K562 (cell line): ENCODE results near the gene TNFRSF11A. TPM values are rescaled to one million over a fixed set of nuclear protein-coding genes. Genes with fewer than 3 reads are reported as not detected.

Experiments
- ATAC-seq: fragments of 200-7000 bp; cut with Tn5 transposase; 3 replicates; pipeline ENCODE4 v1.9.1; 2020; ENCODE audit warnings: moderate library complexity
- BruUV-seq: library from RNA; stranded (reverse); fragments of 400-500 nt; replicated peaks from 2 replicates; lab custom pipeline; 2021; lab: Mats Ljungman, UMichigan
- CTCF ChIA-PET: fragments of 300-600 bp; formaldehyde crosslinking; extraction: SDS; loops from one replicate; lab custom pipeline; 2021; ENCODE audit warnings: low intra/inter-chr PET ratio; lab: Yijun Ruan, JAX
- POLR2A ChIA-PET: fragments of 300-600, 350-650 bp; sonication (Branson Sonifier 250); formaldehyde crosslinking; extraction: SDS; loops from one replicate; lab custom pipeline; 2021; ENCODE audit warnings: antibody characterized with exemption, inconsistent platforms; lab: Yijun Ruan, JAX
- DNase-seq, 4 experiments: peaks; one replicate each; pipeline versions ENCODE4 v3.0.0 to v3.0.0-alpha.2; 2011 to 2018; ENCODE audit warnings: low spot score in 3 of 4, mixed read lengths in 3 of 4; ENCODE audit errors: extremely low read depth in 1 of 4
- FAIRE-seq: peaks from 2 replicates; lab custom pipeline; 2011; peaks lifted over from hg19 to GRCh38; lab: Jason Lieb, UNC
- H2AFZ ChIP-seq: 2 replicates; pipeline ENCODE4 v1.6.0; 2011; ENCODE audit warnings: low read depth, low read length, control low read depth, inconsistent platforms
- H3K27ac ChIP-seq: fragments of 200-600 bp; 3 replicates; pipeline ENCODE4 v1.8.0; 2011; ENCODE audit warnings: low read depth, mild to moderate bottlenecking, control low read depth, inconsistent platforms, low read length, moderate library complexity, mixed read lengths; ENCODE audit errors: extremely low read depth
- H3K27me3 ChIP-seq, 2 experiments: fragments of 300-600 bp in 1 of 2; 2 replicates in 1 of 2; 3 replicates in 1 of 2; pipeline versions ENCODE4 v1.6.0 to v1.8.0; 2011; ENCODE audit warnings: inconsistent platforms in 2 of 2, low read length in 2 of 2, mild to moderate bottlenecking in 1 of 2, mixed read lengths in 1 of 2, moderate library complexity in 1 of 2; ENCODE audit not compliant: control insufficient read depth in 2 of 2, insufficient read depth in 2 of 2
- H3K36me3 ChIP-seq: fragments of 300-600 bp; 3 replicates; pipeline ENCODE4 v1.8.0; 2011; ENCODE audit warnings: mild to moderate bottlenecking, low read length, inconsistent platforms; ENCODE audit not compliant: control insufficient read depth, insufficient read depth
- H3K4me1 ChIP-seq, 2 experiments: fragments of 200-600 bp in 1 of 2; replicated peaks in 1 of 2; 2 replicates in 1 of 2; 3 replicates in 1 of 2; pipeline versions ENCODE4 v1.5.1 to v1.8.0; 2011; ENCODE audit warnings: inconsistent platforms in 2 of 2, low read length in 2 of 2, mild to moderate bottlenecking in 1 of 2, mixed read lengths in 1 of 2, moderate library complexity in 1 of 2; ENCODE audit not compliant: control insufficient read depth in 2 of 2, insufficient read depth in 2 of 2
- H3K4me2 ChIP-seq: 2 replicates; pipeline ENCODE4 v1.6.1; 2011; ENCODE audit warnings: low read length, control low read depth, inconsistent platforms, mixed read lengths; ENCODE audit not compliant: insufficient read depth
- H3K4me3 ChIP-seq: fragments of 200-600 bp; sonication (generic), shearing (Covaris generic); 2 replicates; pipeline ENCODE4 v1.5.1; 2016; ENCODE audit warnings: control low read depth, inconsistent platforms
- H3K79me2 ChIP-seq: fragments of 200-600 bp; 3 replicates; pipeline ENCODE4 v1.8.0; 2011; ENCODE audit warnings: low read length, inconsistent platforms; ENCODE audit not compliant: control insufficient read depth, insufficient read depth
- H3K9ac ChIP-seq, 2 experiments: 2 replicates each; pipeline versions ENCODE4 v1.6.0 to v1.6.1; 2011; ENCODE audit warnings: low read depth in 2 of 2, low read length in 2 of 2, control low read depth in 1 of 2, inconsistent platforms in 1 of 2, mild to moderate bottlenecking in 1 of 2, mixed read lengths in 1 of 2; ENCODE audit not compliant: insufficient read depth in 1 of 2
- H3K9me1 ChIP-seq: one replicate; pipeline ENCODE4 v1.6.0; 2011; ENCODE audit warnings: inconsistent platforms, mild to moderate bottlenecking, low read length, moderate library complexity; ENCODE audit not compliant: control insufficient read depth, insufficient read depth
- H3K9me3 ChIP-seq: replicated peaks from 2 replicates; pipeline ENCODE4 v1.5.1; 2011; ENCODE audit warnings: low read depth, low read length, inconsistent platforms; ENCODE audit not compliant: control insufficient read depth, insufficient read depth
- H4K20me1 ChIP-seq: replicated peaks from 2 replicates; pipeline ENCODE4 v1.6.1; 2011; ENCODE audit warnings: low read length, inconsistent platforms, mixed read lengths; ENCODE audit not compliant: control insufficient read depth, insufficient read depth
- BACH1 ChIP-seq: fragments of 200-800 bp; sonication (Bioruptor generic); IDR thresholded peaks from 2 replicates; pipeline ENCODE4 v1.6.1; 2016; ENCODE audit warnings: missing genetic modification characterization, missing compliant biosample characterization
- CBX2 ChIP-seq: fragments of 200-600 bp; sonication (generic); IDR thresholded peaks from one replicate; pipeline ENCODE4 v1.6.1; 2012; ENCODE audit warnings: mild to moderate bottlenecking, low read length, inconsistent platforms; ENCODE audit not compliant: insufficient read depth, poor library complexity, severe bottlenecking
- POLR2G ChIP-seq: fragments of 200-400 bp; formaldehyde crosslinking; IDR thresholded peaks from 2 replicates; pipeline ENCODE4 v1.6.1; 2017; ENCODE audit warnings: low read depth, mild to moderate bottlenecking, antibody characterized with exemption, low read length, moderate library complexity
- WGBS: fragments of 100-300 bp; shearing (Covaris generic); methylation state at CpG from one replicate; pipeline ENCODE4 v1.1.6; 2016; ENCODE audit warnings: low coverage, mixed read lengths; ENCODE audit not compliant: insufficient coverage; ENCODE audit errors: missing lambda C conversion rate; 5-methylcytosine and 5-hydroxymethylcytosine counted together
- in situ Hi-C: fragments of 300-500 bp; cut with MboI; formaldehyde crosslinking; loops from 4 replicates; pipeline ENCODE4 v1.15.0; 2018; ENCODE audit warnings: inconsistent platforms, mixed read lengths
- intact Hi-C: fragments of 100-400 bp; cut with micrococcal nuclease; formaldehyde crosslinking; loops from 2 replicates; pipeline ENCODE4 v1.14.2; 2022
- polyA plus RNA-seq, 8 experiments: library from polyadenylated mRNA; depleted of rRNA in 4 of 8; stranded (reverse) in 5 of 8; unstranded in 3 of 8; fragments of >200 nt; fragmentation: Nextera tagmentation in 2 of 8; fragmentation: Illumina TruSeq in 1 of 8; extraction: Ambion mirVana in 2 of 8; extraction: Trizol in 1 of 8; gene quantifications; 2 replicates each; pipeline versions ENCODE4 v1.2.1 to v1.2.3, GENCODE V29; 2011 to 2014; ENCODE audit warnings: inconsistent platforms in 1 of 8, missing spikeins in 1 of 8
- total RNA-seq, 7 experiments: library from RNA; depleted of rRNA in 6 of 7; stranded (reverse); fragments of >200 nt in 6 of 7; fragmentation: Illumina TruSeq in 2 of 7; extraction: Trizol in 2 of 7; gene quantifications; 2 replicates each; pipeline versions ENCODE4 v1.2.1 to v1.2.3, GENCODE V29; 2011 to 2021; ENCODE audit warnings: low replicate concordance in 1 of 7

TNFRSF11A gene
- total and polyA plus RNA-seq, 9 of the 15 experiments (the other 6 are each of a cell fraction or from before 2014, with no cell fraction given) = 0.03 to 0.06 (median 0.04) TPM; not detected in 6

GRCh38 chr18:62330650-62331049, 5.5 kb downstream of the TNFRSF11A start:
- ChIA-PET POLR2A (interaction anchor here (0.6 kb wide), 1 partner anchor 192 kb away, joined by 3 read pairs; the partner anchor contains the start of gene ZCCHC2), CTCF (no interaction called here)
- no peaks in the 10 kb centered on the region for H3K36me3 ChIP-seq
- 4% methylated on average over 7 of the region's 7 CpGs for whole genome bisulfite sequencing
- no peaks in the 10 kb centered on the region for H3K79me2 ChIP-seq
- BruUV-seq = no TSS peak
- no peaks in the 10 kb centered on the region for H3K9me3 ChIP-seq
- FAIRE-seq = no peak
- H3K4me3 ChIP-seq = no peak overlapping the region
- peaks cover 28 to 51% of the 10 kb centered on the region in 2 experiments for H3K27me3 ChIP-seq
- H3K4me2 ChIP-seq = no peak overlapping the region
- peaks cover 3 to 5% of the 10 kb centered on the region in 2 experiments; a peak in 3 of 5 replicates for H3K4me1 ChIP-seq
- no peak overlapping the region for H3K9ac ChIP-seq
- H3K9me1 ChIP-seq = no peaks in the 10 kb centered on the region
- H2AFZ ChIP-seq = no peak overlapping the region
- no peak overlapping the region for H3K27ac ChIP-seq
- intact Hi-C loops = no loop called here
- DNase-seq = no peak
- in situ Hi-C loops = no loop called here
- no peak for TF ChIP-seq POLR2G
- no peak for ATAC-seq
- H4K20me1 ChIP-seq = peaks cover 3% of the 10 kb centered on the region; the same call in 1 of the 2 replicates

- intact Hi-C loops = no loop called here
- Histone ChIP-seq H3K4me1 (no peaks in the 10 kb centered on the region), H3K9me3 (no peaks in the 10 kb centered on the region), H3K9ac (no peak overlapping the region)
- DNase-seq = no peak
- BruUV-seq = no TSS peak
- TF ChIP-seq BACH1 (tag) = no peak
- peak; percentile 86 for TF ChIP-seq CBX2
- TF ChIP-seq, all 486 proteins: peak for 1
- in situ Hi-C loops = no loop called here
- no peak overlapping the region for H3K4me2 ChIP-seq
- no peak overlapping the region for H3K4me3 ChIP-seq
- ChIA-PET CTCF (no interaction called here), POLR2A (interaction anchor here (0.9 kb wide), 1 partner anchor 10 kb away, joined by 3 read pairs; no protein-coding TSS in a partner anchor)
- H3K79me2 ChIP-seq = no peaks in the 10 kb centered on the region
- H3K27ac ChIP-seq = no peak overlapping the region
- no peaks in the 10 kb centered on the region for H3K36me3 ChIP-seq
- peaks cover 3% of the 10 kb centered on the region; the same call in 1 of the 2 replicates for H4K20me1 ChIP-seq
- peaks cover 18 to 50% of the 10 kb centered on the region in 2 experiments for H3K27me3 ChIP-seq
- ATAC-seq = no peak
- FAIRE-seq = no peak
- H2AFZ ChIP-seq = no peak overlapping the region
- 4% methylated on average over 8 of the region's 8 CpGs for WGBS
- H3K9me1 ChIP-seq = no peaks in the 10 kb centered on the region
Measured at GRCh38 chr18:62331581-62332356, 6.7 kb downstream of the TNFRSF11A start.
